OCI-LY1 (cell line): Measurements from ENCODE around the gene LCE1E.

Source experiments
- H2AFZ ChIP-seq: fragments of 200-600 bp; sonication (generic), shearing (Covaris generic); 2 replicates; pipeline ENCODE4 v1.6.0; 2014; ENCODE audit warnings: antibody characterized with exemption, mild to moderate bottlenecking, low read length
- H3F3A ChIP-seq: fragments of 200-600 bp; sonication (generic), shearing (Covaris generic); 2 replicates; pipeline ENCODE4 v1.6.0; 2014; ENCODE audit warnings: mild to moderate bottlenecking, antibody characterized with exemption, low read length, moderate library complexity; ENCODE audit not compliant: insufficient read depth
- H3K27ac ChIP-seq: fragments of 200-600 bp; sonication (generic); 2 replicates; pipeline ENCODE4 v1.5.1; 2014; ENCODE audit warnings: low read length, mixed run types, mild to moderate bottlenecking, low read depth; ENCODE audit not compliant: poor library complexity, severe bottlenecking
- H3K27me3 ChIP-seq: fragments of 200-600 bp; sonication (generic); 2 replicates; pipeline ENCODE4 v1.6.0; 2014; ENCODE audit warnings: antibody characterized with exemption, mild to moderate bottlenecking, low read length, moderate library complexity; ENCODE audit not compliant: insufficient read depth
- H3K36me3 ChIP-seq: fragments of 200-600 bp; sonication (generic); 2 replicates; pipeline ENCODE4 v1.6.1; 2014; ENCODE audit warnings: mild to moderate bottlenecking, antibody characterized with exemption, low read length, moderate library complexity, mixed read lengths; ENCODE audit not compliant: insufficient read depth
- H3K4me1 ChIP-seq: fragments of 200-600 bp; sonication (generic); 2 replicates; pipeline ENCODE4 v1.5.1; 2014; ENCODE audit warnings: mild to moderate bottlenecking, low read length, moderate library complexity; ENCODE audit not compliant: insufficient read depth, severe bottlenecking
- H3K4me2 ChIP-seq: fragments of 200-600 bp; sonication (generic), shearing (Covaris generic); 2 replicates; pipeline ENCODE4 v1.6.1; 2014; ENCODE audit warnings: low read length
- H3K4me3 ChIP-seq: fragments of 200-600 bp; sonication (generic); 2 replicates; pipeline ENCODE4 v1.5.1; 2014; ENCODE audit warnings: low read length, low read depth, mild to moderate bottlenecking, mixed read lengths; ENCODE audit not compliant: poor library complexity, severe bottlenecking
- H3K79me2 ChIP-seq: fragments of 200-600 bp; shearing (Covaris generic); 2 replicates; pipeline ENCODE4 v1.6.1; 2016; ENCODE audit warnings: mixed run types, low read length, mixed read lengths; ENCODE audit not compliant: insufficient read depth
- H3K9ac ChIP-seq: fragments of 200-600 bp; sonication (generic), shearing (Covaris generic); 2 replicates; pipeline ENCODE4 v1.6.1; 2014; ENCODE audit warnings: mild to moderate bottlenecking, low read length, mixed read lengths
- H3K9me2 ChIP-seq: fragments of 200-600 bp; sonication (generic), shearing (Covaris generic); 2 replicates; pipeline ENCODE4 v1.6.1; 2014; ENCODE audit warnings: low read depth, mild to moderate bottlenecking, low read length, mixed read lengths
- H3K9me3 ChIP-seq: fragments of 200-600 bp; shearing (Covaris generic); 2 replicates; pipeline ENCODE4 v1.6.1; 2014; ENCODE audit warnings: low read length, mixed read lengths
- H4K20me1 ChIP-seq: fragments of 200-600 bp; sonication (generic), shearing (Covaris generic); 2 replicates; pipeline ENCODE4 v1.6.0; 2016; ENCODE audit warnings: mild to moderate bottlenecking, low read length; ENCODE audit not compliant: insufficient read depth
- CTCF ChIP-seq: fragments of 200-600 bp; sonication (generic), shearing (Covaris generic); IDR thresholded peaks from 2 replicates; pipeline ENCODE4 v1.5.1; 2017; ENCODE audit warnings: mild to moderate bottlenecking, antibody characterized with exemption, low read length, moderate library complexity, mixed read lengths
- EZH2 ChIP-seq: fragments of 200-600 bp; sonication (generic), shearing (Covaris generic); IDR thresholded peaks from 2 replicates; pipeline ENCODE4 v1.8.0; 2017; ENCODE audit warnings: borderline replicate concordance, mixed run types, mild to moderate bottlenecking, antibody characterized with exemption, low read length, moderate library complexity, mixed read lengths

LCE1E gene

GRCh38 chr1:152786077-152786476 is at the start of gene LCE1E:
Gene LCE1E (plus strand): TSS chr1:152786257. CDS start chr1:152787300, 1,043 bp downstream.
- Histone ChIP-seq H3F3A (no peaks in the 10 kb centered on the region), H2AFZ (no peak within 1 kb of the TSS)

GRCh38 chr1:152737997-152738396 is 48.1 kb upstream of the LCE1E start:
- Histone ChIP-seq H3K4me3 (no peak overlapping the region), H3K27me3 (no peaks in the 10 kb centered on the region), H3F3A (no peaks in the 10 kb centered on the region), H4K20me1 (no peaks in the 10 kb centered on the region), H3K4me1 (no peaks in the 10 kb centered on the region), H3K4me2 (no peak overlapping the region), H2AFZ (no peak overlapping the region), H3K79me2 (no peaks in the 10 kb centered on the region), H3K9me2 (no peaks in the 10 kb centered on the region), H3K27ac (no peak overlapping the region), H3K9me3 (no peaks in the 10 kb centered on the region), H3K36me3 (no peaks in the 10 kb centered on the region), H3K9ac (no peak overlapping the region)
- TF ChIP-seq CTCF: no peak
- TF ChIP-seq EZH2: no peak

More at GRCh38 chr1:152786077-152786476, at the start of gene LCE1E:
- Histone ChIP-seq H3K27me3 (no peaks in the 10 kb centered on the region), H3K36me3 (no peaks in the 10 kb centered on the region), H3K4me2 (no peak within 1 kb of the TSS), H3K9me3 (no peaks in the 10 kb centered on the region), H3K9me2 (no peaks in the 10 kb centered on the region), H3K27ac (no peak within 1 kb of the TSS), H4K20me1 (no peaks in the 10 kb centered on the region), H3K4me3 (no peak within 1 kb of the TSS), H3K79me2 (no peaks in the 10 kb centered on the region), H3K4me1 (no peaks in the 10 kb centered on the region), H3K9ac (no peak within 1 kb of the TSS)
- no peak for TF ChIP-seq CTCF
- TF ChIP-seq EZH2: no peak

GRCh38 chr1:152739841-152740240 is 46.2 kb upstream of the LCE1E start:
- H3F3A ChIP-seq: no peaks in the 10 kb centered on the region
- H3K4me2 ChIP-seq: no peak overlapping the region
- H3K9me3 ChIP-seq: no peaks in the 10 kb centered on the region

More at GRCh38 chr1:152739841-152740240, 46.2 kb upstream of the LCE1E start:
- Histone ChIP-seq H3K79me2 (no peaks in the 10 kb centered on the region), H3K36me3 (no peaks in the 10 kb centered on the region), H3K27ac (no peak overlapping the region), H3K9ac (no peak overlapping the region), H3K9me2 (no peaks in the 10 kb centered on the region), H3K4me1 (no peaks in the 10 kb centered on the region), H4K20me1 (no peaks in the 10 kb centered on the region), H3K27me3 (no peaks in the 10 kb centered on the region), H3K4me3 (no peak overlapping the region), H2AFZ (no peak overlapping the region)
- no peak for TF ChIP-seq EZH2
- no peak for TF ChIP-seq CTCF
